Activated CD8-positive, alpha-beta memory T cell treated with anti-CD3 and anti-CD28 coated beads for 24 hours (primary cell): Measurements from ENCODE around the gene BMP8B.

ENCODE experiments used
- DNase-seq: peaks from one replicate; pipeline ENCODE4 v3.0.0-alpha.2; 2020

Gene BMP8B

GRCh38 chr1:39755965-39756659 is 32.6 kb downstream of the BMP8B start:
- DNase-seq, result no peak

- peak; percentile 35 for DNase-seq
Measured at GRCh38 chr1:39754906-39755504, 33.7 kb downstream of the BMP8B start.

GRCh38 chr1:39754026-39754570 is 34.6 kb downstream of the BMP8B start:
- no peak for DNase-seq

GRCh38 chr1:39753132-39754025 is 35.3 kb downstream of the BMP8B start:
- DNase-seq, result peak; percentile 38

- DNase-seq, result peak; percentile 46
Measured at GRCh38 chr1:39752703-39753102, 36.0 kb downstream of the BMP8B start.

GRCh38 chr1:39751595-39751994 is 37.1 kb downstream of the BMP8B start:
- DNase-seq, result peak; percentile 46

- no peak for DNase-seq
Measured at GRCh38 chr1:39745016-39745670, 43.5 kb downstream of the BMP8B start.

GRCh38 chr1:39738622-39739366 is 49.9 kb downstream of the BMP8B start, which contains the start of gene PPIE:
PPIE (plus strand) TSS chr1:39738882; CDS start chr1:39738901, 19 bp downstream.
- peak; percentile 98 for DNase-seq

GRCh38 chr1:39737546-39738169 is 51.0 kb downstream of the BMP8B start:
- DNase-seq, result no peak

- DNase-seq, result no peak
Measured at GRCh38 chr1:39735731-39736130, 52.9 kb downstream of the BMP8B start.

- peak; percentile 33 for DNase-seq
Measured at GRCh38 chr1:39733161-39733560, 55.5 kb downstream of the BMP8B start.

- DNase-seq, result peak; percentile 4
Measured at GRCh38 chr1:39732730-39733129, 55.9 kb downstream of the BMP8B start.

- no peak for DNase-seq
Measured at GRCh38 chr1:39729842-39730241, 58.8 kb downstream of the BMP8B start.

- peak; percentile 26 for DNase-seq
Measured at GRCh38 chr1:39729030-39729429, 59.6 kb downstream of the BMP8B start.

GRCh38 chr1:39727932-39728317 is 60.7 kb downstream of the BMP8B start:
- no peak for DNase-seq

GRCh38 chr1:39727221-39727931 is 61.3 kb downstream of the BMP8B start:
- peak; percentile 46 for DNase-seq

- no peak for DNase-seq
Measured at GRCh38 chr1:39726600-39726999, 62.1 kb downstream of the BMP8B start.

GRCh38 chr1:39722495-39722894 is 66.2 kb downstream of the BMP8B start:
- peak; percentile 32 for DNase-seq

- peak; percentile 7 for DNase-seq
Measured at GRCh38 chr1:39721664-39722063, 67.0 kb downstream of the BMP8B start.

GRCh38 chr1:39720094-39720999 is 68.3 kb downstream of the BMP8B start:
- DNase-seq, result peak; percentile 59
